ENCODE data around the gene EIF2B5.

Gene EIF2B5

DNA sequence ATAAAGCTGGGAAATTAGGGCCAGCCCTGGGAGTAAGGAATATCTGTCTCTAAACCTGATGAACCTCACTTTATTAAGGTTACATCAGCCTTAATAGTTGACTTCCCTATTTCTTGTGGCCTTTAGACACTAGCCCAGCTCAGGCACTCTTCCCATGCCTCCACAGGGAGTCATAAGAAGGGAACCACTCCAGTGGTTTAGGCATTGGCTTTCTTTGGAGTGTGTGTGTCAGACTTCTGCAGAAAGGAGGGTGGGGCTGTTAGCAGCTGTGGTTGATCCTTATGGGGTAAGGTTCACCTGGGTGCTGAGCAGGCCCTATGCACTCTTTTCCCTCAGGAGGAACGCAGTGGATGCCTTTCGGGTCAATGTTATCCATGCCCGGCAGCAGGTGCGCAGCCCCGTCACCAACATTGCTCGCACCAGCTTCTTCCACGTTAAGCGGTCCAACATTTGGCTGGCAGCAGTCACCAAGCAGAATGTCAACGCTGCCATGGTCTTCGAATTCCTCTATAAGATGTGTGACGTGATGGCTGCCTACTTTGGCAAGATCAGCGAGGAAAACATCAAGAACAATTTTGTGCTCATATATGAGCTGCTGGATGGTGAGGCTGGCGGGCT is 43.5 kb downstream of the EIF2B5 start:
- DNase-seq (ENCODE audit: low read depth, low spot score): no peak
- TF ChIP-seq CTCF (IDR thresholded peaks at IDR 0.05; ENCODE audit: low read depth, low read length): no peak
- in situ Hi-C loops (cut with HindIII; ENCODE audit: low sequenced_read_pairs): no loop called here
- H3K4me3 ChIP-seq (ENCODE audit: low read depth, low read length): no peak overlapping the region

DNA sequence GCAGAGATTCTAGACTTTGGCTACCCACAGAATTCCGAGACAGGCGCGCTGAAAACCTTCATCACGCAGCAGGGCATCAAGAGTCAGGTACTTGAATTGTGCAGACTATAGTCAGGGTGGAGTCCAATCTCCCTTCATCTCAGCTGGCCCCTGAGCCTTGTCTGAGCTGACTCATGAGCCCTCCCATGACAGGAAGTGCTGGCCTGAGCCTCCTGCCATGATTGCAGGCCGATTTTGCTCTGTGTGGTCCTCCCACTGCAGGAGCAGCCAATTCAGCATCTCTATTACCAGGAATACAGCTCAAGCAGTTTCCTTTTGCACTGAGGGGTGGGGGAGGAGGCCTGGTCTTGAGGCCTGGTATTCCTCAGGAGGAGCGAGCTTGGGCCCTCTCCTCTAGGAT is 45.0 kb downstream of the EIF2B5 start:
- TF ChIP-seq CTCF (IDR thresholded peaks at IDR 0.05; ENCODE audit: low read depth, low read length): no peak
- no peak overlapping the region for H3K4me3 ChIP-seq (ENCODE audit: low read depth, low read length)
- in situ Hi-C loops (cut with HindIII; ENCODE audit: low sequenced_read_pairs): no loop called here
- DNase-seq (ENCODE audit: low read depth, low spot score): peak; percentile 67

- in situ Hi-C loops (cut with HindIII; ENCODE audit: low sequenced_read_pairs): no loop called here
- H3K4me3 ChIP-seq (ENCODE audit: low read depth, low read length): no peak overlapping the region
- TF ChIP-seq CTCF (IDR thresholded peaks at IDR 0.05; ENCODE audit: low read depth, low read length): no peak
Observed at GRCh38 chr3:184181596-184181995, 46.4 kb downstream of the EIF2B5 start.

GRCh38 chr3:184183679-184184078 is 48.5 kb downstream of the EIF2B5 start:
- DNase-seq (ENCODE audit: low read depth, low spot score): no peak
- H3K4me3 ChIP-seq (ENCODE audit: low read depth, low read length): no peak overlapping the region
- in situ Hi-C loops (cut with HindIII; ENCODE audit: low sequenced_read_pairs): no loop called here
- no peak for TF ChIP-seq CTCF (IDR thresholded peaks at IDR 0.05; ENCODE audit: low read depth, low read length)

More at GRCh38 chr3:184181596-184181995, 46.4 kb downstream of the EIF2B5 start:
- no peak for DNase-seq (ENCODE audit: low read depth, low spot score)

DNA sequence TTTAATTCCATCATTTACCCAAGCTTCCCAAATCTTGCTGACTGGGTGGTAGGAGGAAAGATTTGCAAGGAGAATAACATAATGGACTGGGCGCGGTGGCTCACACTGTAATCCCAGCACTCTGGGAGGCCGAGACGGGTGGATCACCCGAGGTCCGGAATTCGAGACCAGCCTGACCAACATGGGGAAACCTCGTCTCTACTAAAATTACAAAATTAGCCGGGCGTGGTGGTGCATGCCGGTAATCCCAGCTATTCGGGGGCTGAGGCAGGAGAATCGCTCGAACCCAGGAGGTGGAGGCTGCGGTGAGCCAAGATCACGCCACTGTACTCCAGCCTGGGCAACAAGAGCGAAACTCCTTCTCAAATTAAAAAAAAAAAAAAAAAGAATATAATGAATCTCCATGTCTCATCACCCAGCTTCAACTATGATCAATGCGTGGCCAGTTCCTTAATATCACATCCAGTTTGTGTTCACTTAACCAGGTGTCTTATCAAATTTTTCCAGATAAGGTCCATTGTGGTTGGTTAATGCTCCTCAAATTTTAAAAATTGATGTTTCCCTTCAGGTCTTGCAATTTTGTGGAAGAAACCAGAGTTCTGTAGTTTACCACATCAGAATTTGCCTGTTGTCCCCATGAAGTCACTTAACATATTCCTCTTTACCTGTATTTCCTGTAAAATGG is 49.5 kb downstream of the EIF2B5 start:
- in situ Hi-C loops (cut with HindIII; ENCODE audit: low sequenced_read_pairs): no loop called here

More for the DNA sequence above, 49.5 kb downstream of the EIF2B5 start:
- no peak for TF ChIP-seq CTCF (IDR thresholded peaks at IDR 0.05; ENCODE audit: low read depth, low read length)
- no peak for DNase-seq (ENCODE audit: low read depth, low spot score)
- no peak overlapping the region for H3K4me3 ChIP-seq (ENCODE audit: low read depth, low read length)

Data from astrocyte of the spinal cord (primary cell).